Fibroblast of skin of right quadriceps (primary cell): ENCODE results near the gene ZNF367.
"Not testable (repeated sequence)": the region's sequence is repeated elsewhere in the genome, so short reads cannot be mapped to it uniquely, and the experiment has no call there.

Experiments used
- DNase-seq: peaks from one replicate; pipeline ENCODE4 v3.0.0-alpha.2; 2013

ZNF367 gene

GRCh38 chr9:96398582-96399324 is 19.4 kb downstream of the ZNF367 start:
- no peak for DNase-seq

- DNase-seq, result no peak
Measured at GRCh38 chr9:96395964-96396363, 22.2 kb downstream of the ZNF367 start.

- no peak for DNase-seq
Measured at GRCh38 chr9:96394832-96395496, 23.2 kb downstream of the ZNF367 start.

- no peak for DNase-seq
Measured at GRCh38 chr9:96392263-96392662, 25.9 kb downstream of the ZNF367 start.

- DNase-seq, result no peak
Measured at GRCh38 chr9:96391021-96391765, 27.0 kb downstream of the ZNF367 start.

- DNase-seq, result no peak
Measured at GRCh38 chr9:96388144-96388543, 30.0 kb downstream of the ZNF367 start.

- no peak for DNase-seq
Measured at GRCh38 chr9:96386157-96386556, 32.0 kb downstream of the ZNF367 start.

- DNase-seq, result no peak
Measured at GRCh38 chr9:96383165-96383942, 34.8 kb downstream of the ZNF367 start, which contains the start of gene SLC35D2. TSS of gene SLC35D2 (minus strand) at chr9:96383711. CDS start at chr9:96383634, 77 bp downstream.

- DNase-seq, result no peak
Measured at GRCh38 chr9:96382839-96383164, 35.4 kb downstream of the ZNF367 start.

GRCh38 chr9:96382175-96382574 is 36.0 kb downstream of the ZNF367 start:
- DNase-seq, result no peak

- no peak for DNase-seq
Measured at GRCh38 chr9:96381696-96382095, 36.5 kb downstream of the ZNF367 start.

GRCh38 chr9:96381125-96381524 is 37.0 kb downstream of the ZNF367 start:
- no peak for DNase-seq

GRCh38 chr9:96379461-96379860 is 38.7 kb downstream of the ZNF367 start:
- no peak for DNase-seq

GRCh38 chr9:96378187-96378586 is 40.0 kb downstream of the ZNF367 start:
- DNase-seq, result no peak

- peak; percentile 75 for DNase-seq
Measured at GRCh38 chr9:96376891-96377874, 41.0 kb downstream of the ZNF367 start.

- DNase-seq, result not testable (repeated sequence)
Measured at GRCh38 chr9:96375507-96375906, 42.7 kb downstream of the ZNF367 start.

- DNase-seq, result no peak
Measured at GRCh38 chr9:96367943-96368342, 50.2 kb downstream of the ZNF367 start.

- no peak for DNase-seq
Measured at GRCh38 chr9:96363175-96363967, 54.8 kb downstream of the ZNF367 start.

GRCh38 chr9:96362119-96362518 is 56.1 kb downstream of the ZNF367 start:
- DNase-seq, result not testable (repeated sequence)

GRCh38 chr9:96361668-96362067 is 56.5 kb downstream of the ZNF367 start:
- no peak for DNase-seq

GRCh38 chr9:96360976-96361375 is 57.2 kb downstream of the ZNF367 start:
- no peak for DNase-seq
